ENCODE results near the gene NFIC.

NFIC gene

DNA sequence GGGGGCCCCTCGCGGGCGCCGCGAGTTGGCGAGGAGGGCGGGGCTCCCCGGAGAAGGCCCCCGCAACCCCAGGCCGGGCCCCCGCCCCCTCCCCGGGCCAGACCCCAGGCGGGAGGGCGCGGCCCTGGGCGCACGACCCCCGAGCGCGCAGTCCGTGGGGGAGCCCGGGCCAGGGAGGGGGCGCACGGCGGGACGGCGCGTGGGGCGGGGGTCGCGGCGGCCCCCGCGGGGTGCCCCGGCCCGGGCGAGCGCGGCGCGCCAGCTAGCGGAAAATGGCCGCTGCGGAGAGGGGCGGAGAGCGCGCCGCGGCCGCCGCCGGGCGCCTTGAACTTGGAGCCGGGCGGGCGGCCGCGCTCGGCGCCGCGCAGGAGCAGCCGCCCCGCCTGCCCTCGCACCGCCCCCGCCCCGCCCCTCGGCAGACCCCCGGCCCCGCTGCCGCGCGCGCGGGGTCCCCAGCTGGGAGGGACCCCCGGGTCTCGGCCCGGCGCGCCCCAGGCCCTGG is 6.4 kb upstream of the NFIC start:
- H3K27me3 ChIP-seq (ENCODE audit: insufficient read depth, low read depth, severe bottlenecking): no peaks in the 10 kb centered on the region
- no peaks in the 10 kb centered on the region; the same call in 1 of the 2 replicates for H3K36me3 ChIP-seq
- no peak for TF ChIP-seq CTCF (IDR thresholded peaks at IDR 0.05; ENCODE audit: low read depth, low read length)
- peak overlapping the region; percentile 70 for H3K4me3 ChIP-seq (ENCODE audit: low read depth, low read length)
- no peak for DNase-seq
- H3K9me3 ChIP-seq (ENCODE audit: severe bottlenecking): no peaks in the 10 kb centered on the region
- H3K27ac ChIP-seq: peak overlapping the region; percentile 81

GRCh38 chr19:3360421-3361383 is 5.7 kb upstream of the NFIC start:
- Histone ChIP-seq H3K9me3 (ENCODE audit: severe bottlenecking) (no peaks in the 10 kb centered on the region), H3K27me3 (ENCODE audit: insufficient read depth, low read depth, severe bottlenecking) (no peaks in the 10 kb centered on the region), H3K36me3 (no peaks in the 10 kb centered on the region; the same call in 1 of the 2 replicates), H3K27ac (peak overlapping the region; percentile 68), H3K4me3 (ENCODE audit: low read depth, low read length) (peak overlapping the region; percentile 52)
- TF ChIP-seq CTCF (IDR thresholded peaks at IDR 0.05; ENCODE audit: low read depth, low read length): no peak
- peak; percentile 74 for DNase-seq

- H3K4me3 ChIP-seq (ENCODE audit: low read depth, low read length): no peak overlapping the region
- no peaks in the 10 kb centered on the region; the same call in 1 of the 2 replicates for H3K36me3 ChIP-seq
- TF ChIP-seq CTCF (IDR thresholded peaks at IDR 0.05; ENCODE audit: low read depth, low read length): no peak
- no peaks in the 10 kb centered on the region for H3K9me3 ChIP-seq (ENCODE audit: severe bottlenecking)
- H3K27me3 ChIP-seq (ENCODE audit: insufficient read depth, low read depth, severe bottlenecking): no peaks in the 10 kb centered on the region
- DNase-seq: no peak
- H3K27ac ChIP-seq: no peak overlapping the region
Observed at GRCh38 chr19:3361384-3362216, 4.8 kb upstream of the NFIC start.

DNA sequence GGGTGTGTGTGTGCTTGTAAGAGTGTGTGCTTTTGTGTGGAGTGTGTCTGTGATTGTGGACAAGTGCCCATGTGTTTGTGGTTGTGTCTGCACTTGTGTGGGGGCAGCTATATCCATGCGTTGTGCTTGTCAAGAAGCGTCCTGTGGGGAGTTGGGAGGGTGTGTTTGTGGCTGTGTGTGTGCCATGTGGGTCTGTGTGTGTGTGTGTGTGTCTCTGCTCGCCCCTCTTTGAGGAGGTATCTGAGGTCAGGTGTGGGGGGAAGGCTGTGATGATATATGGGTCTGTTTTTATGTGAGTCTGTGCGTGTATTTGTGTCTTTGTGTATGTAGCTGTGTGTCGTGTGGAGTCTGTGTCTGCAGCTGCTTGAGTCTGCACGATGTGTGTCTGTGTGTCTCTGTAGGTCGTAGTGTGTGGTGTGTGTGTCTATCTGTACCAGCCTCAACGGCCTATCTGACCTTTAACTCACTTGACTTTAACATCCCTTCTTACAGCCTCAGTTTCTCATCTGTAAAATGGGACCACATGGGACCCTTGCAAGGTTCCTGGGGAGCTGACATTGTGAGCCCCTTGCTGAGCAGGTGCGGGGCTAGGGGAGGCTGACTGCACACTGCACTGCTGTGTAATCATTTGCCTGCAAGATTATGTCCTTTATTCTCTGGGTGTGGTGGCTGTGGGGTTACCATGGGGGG is 4.0 kb upstream of the NFIC start:
- TF ChIP-seq CTCF (IDR thresholded peaks at IDR 0.05; ENCODE audit: low read depth, low read length): no peak
- Histone ChIP-seq H3K27ac (no peak overlapping the region), H3K36me3 (no peaks in the 10 kb centered on the region; the same call in 1 of the 2 replicates), H3K4me3 (ENCODE audit: low read depth, low read length) (no peak overlapping the region), H3K27me3 (ENCODE audit: insufficient read depth, low read depth, severe bottlenecking) (no peaks in the 10 kb centered on the region), H3K9me3 (ENCODE audit: severe bottlenecking) (no peaks in the 10 kb centered on the region)
- no peak for DNase-seq

- Histone ChIP-seq H3K27ac (no peak overlapping the region), H3K4me3 (ENCODE audit: low read depth, low read length) (no peak overlapping the region), H3K36me3 (no peaks in the 10 kb centered on the region; the same call in 1 of the 2 replicates), H3K27me3 (ENCODE audit: insufficient read depth, low read depth, severe bottlenecking) (no peaks in the 10 kb centered on the region), H3K9me3 (ENCODE audit: severe bottlenecking) (no peaks in the 10 kb centered on the region)
- no peak for TF ChIP-seq CTCF (IDR thresholded peaks at IDR 0.05; ENCODE audit: low read depth, low read length)
- no peak for DNase-seq
Observed at GRCh38 chr19:3363841-3364500, 2.4 kb upstream of the NFIC start.

Measured in WERI-Rb-1 (cell line).